Activated CD4-positive, alpha-beta T cell treated with anti-CD3 and anti-CD28 coated beads for 48 hours (primary cell): Measurements from ENCODE around the gene PIGH.
A peak's percentile ranks its signal among the peaks of the same experiment; 100 is the strongest.
"Not testable (repeated sequence)": the region's sequence is repeated elsewhere in the genome, so short reads cannot be mapped to it uniquely, and the experiment has no call there.

ENCODE experiments used
- DNase-seq: peaks from one replicate; pipeline ENCODE4 v3.0.0-alpha.2; 2020

Gene PIGH

DNA sequence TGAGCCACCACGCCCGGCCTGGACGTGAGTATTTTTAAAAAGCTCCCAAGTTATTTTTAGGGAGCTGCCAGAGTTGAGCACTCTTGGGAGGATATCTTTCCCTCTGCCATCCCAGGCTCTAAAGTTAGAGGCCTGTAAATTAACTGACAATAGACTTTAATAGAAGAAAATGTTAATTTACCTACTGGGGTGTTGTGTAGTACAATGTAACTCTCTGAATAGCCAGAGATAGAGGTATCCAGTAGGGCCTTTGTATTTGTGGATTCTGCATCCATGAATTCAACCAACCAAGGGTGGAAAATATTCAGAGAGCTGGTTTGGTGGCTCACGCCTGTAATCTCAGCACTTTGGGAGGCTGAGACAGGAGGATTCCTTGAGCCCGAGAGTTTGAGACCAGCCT, 7.6 kb upstream of the PIGH start:
- no peak for DNase-seq

DNA sequence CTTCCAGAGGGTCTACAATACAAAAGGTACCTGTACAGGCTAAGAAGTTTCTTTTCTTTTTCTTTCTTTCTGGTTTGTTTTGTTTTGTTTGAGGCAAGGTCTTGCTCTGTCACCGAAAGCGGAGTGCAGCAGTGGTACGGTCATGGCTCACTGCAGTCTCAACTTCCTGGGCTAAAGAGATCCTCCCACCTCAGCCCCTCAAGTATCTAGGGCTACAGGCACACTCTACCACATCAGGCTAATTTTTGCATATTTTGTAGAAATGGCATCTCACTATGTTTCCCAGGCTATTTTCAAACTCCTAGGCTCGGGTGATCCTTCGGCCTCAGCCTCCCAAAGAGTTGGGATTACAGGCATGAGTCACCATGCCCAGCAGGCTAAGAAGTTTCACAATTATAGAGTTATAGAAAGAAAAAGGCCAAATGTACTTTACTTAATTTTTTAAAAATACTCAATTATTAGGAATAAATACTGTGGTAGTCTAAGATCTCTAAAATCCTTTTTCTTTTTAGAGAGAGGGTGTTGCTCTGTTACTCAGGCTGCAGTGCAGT, 3.0 kb upstream of the PIGH start:
- DNase-seq = no peak

DNA sequence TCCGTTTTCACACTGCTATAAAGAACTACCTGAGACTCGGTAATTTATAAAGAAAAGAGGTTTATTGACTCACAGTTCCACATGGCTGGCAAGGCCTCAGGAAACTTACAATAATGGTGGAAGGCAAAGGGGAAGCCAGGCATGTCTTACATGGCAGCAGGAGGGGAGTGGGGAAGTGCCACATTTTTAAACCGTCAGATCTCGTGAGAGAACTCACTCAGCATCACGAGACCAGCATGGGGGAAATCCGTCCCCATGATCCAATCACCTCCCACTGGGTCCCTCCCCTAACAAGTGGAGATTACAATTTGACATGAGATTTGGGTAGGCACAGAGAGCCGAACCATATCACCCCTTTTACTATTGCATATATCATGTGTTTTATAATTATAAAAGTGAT, 2.0 kb upstream of the PIGH start:
- no peak for DNase-seq

DNA sequence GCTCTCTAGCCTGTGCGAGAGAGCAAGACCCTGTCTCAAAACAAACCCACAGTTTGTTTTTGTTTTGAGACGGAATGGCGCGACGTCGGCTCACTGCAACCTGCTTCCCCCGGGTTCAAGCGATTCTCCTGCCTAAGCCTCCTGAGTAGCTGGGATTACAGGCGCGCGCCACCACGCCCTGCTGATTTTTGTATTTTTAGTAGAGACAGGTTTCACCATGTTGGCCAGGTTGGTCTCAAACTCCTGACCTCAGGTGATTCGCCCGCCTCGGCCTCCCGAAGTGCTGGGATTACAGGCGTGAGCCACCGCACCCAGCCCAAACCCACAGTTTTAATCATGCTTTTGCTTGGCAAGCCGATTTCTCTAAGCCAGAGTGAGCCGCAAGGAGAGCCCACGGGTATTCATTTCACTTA, 500 bp upstream of the PIGH start:
- DNase-seq = not testable (repeated sequence)

DNA sequence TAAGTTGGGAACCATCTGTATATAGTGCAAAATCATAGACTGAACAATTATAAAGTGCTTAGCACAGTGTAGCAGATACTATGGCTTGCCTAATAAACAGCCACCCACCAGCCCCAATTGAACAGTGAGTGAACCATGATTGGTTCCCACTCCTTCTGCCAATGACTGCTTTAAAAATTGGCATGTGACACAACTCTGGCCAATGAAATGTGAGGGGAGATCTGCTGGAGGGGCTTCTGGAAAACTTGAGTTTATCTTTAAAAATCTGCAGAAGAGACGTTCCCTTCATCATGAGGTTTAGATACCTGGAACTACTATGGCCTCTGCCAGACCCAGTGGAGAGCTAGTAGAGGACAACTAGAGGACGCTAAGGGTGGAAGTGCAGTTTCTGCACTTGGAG, 4.7 kb downstream of the PIGH start:
- DNase-seq = no peak

DNA sequence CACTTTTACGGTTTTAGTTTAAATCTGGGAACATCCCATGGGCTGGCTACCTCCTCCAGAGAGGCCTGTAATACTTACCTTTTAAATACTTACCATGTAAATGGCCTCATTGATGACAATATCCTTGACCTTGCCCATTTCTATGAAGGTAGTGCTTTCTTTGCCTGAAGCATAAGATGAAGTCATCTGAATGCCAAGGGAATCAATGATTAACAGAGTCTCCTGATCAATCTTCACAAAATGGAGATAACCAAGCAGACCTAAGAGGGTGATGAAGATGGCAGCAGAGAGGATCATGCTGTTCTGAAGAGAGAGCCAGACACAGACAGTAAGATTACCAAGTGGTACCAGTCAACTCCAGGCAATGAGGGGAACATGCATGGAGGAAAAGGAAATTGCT, 6.4 kb downstream of the PIGH start:
- DNase-seq = not testable (repeated sequence)

GRCh38 chr14:67589204-67589770, 10.8 kb downstream of the PIGH start:
- DNase-seq = no peak

GRCh38 chr14:67586369-67586768, 13.7 kb downstream of the PIGH start:
- no peak for DNase-seq

DNA sequence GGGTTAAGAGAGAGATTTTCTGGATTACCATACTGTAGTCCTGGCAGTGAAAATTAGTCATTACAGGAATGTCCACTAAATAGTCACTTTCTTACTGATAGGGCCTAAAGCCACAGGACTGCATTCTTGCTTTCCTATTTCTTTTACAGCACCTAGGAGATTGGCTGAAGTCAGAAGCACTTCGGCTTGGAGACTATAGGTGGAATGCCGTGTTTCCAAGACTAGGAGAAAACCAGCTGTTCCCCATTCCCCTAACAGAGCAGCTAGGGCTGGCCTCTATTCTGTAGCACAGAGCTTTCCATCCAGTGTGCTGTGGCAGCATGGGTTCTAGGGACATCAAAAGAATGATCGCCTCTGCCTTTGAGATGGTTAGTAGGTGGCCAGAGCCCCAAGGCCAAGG, 15.1 kb downstream of the PIGH start:
- no peak for DNase-seq

DNA sequence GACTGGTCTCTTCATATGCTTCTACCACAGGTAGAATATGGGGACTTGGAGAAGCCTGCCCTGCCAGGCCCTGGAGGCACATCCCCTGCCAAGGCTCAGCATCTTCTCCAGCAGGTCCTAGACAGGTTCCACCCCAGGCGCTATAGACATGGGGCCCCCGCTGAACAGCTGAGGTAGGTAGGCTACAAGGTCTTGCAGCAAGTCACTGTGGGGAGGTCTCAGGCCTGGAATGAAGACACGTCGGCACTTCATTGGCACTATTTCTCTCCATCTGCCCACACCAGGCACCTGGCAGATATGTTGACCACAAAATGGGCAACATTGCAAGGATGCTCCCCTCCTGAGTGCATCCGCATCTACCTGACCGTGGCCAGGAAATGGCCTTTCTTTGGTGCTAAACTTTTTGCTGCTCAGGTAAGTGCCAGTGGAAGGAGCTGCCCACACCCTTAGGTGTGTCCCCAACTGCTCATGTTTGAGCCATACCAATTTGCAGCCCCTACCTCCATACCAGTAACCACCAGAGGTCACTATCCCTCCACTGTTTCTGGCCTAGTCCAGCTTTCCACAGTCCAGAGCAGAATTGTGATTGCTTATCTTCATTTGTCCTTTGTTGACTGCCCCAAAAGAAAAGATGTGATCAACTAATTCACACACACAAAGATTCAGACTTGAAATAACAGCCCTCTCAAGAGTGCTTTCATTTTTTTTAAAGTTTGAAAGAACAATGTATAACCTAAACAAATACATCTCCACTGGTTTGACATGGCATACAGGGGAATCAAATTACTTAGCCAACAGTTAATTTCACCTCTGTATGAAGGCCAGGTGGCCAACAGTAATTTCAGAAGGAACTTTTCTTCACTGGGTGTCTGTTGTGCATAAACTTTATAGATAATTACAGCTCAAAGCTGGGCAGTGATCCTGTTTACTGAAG, 16.1 kb downstream of the PIGH start:
- DNase-seq = peak; percentile 36

DNA sequence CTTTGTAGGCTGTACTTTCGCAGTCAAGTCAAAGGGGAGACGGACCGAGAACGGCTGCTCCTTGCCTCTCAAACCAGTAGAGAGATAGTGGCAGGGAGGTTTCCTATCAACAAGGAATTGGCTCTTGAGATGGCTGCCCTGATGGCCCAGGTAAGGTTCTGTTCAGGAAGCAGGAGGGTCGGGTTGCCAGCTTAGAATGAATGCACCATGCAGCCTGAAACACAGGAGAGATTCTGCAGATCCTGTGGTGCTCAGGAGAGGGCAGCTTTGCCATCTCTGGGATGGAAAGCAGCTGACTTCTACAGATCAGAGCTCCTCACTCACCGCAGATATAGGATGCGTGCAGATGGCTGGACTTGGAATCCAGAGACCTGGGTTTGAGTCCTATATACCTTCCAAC, 18.0 kb downstream of the PIGH start:
- no peak for DNase-seq

GRCh38 chr14:67581643-67582042, 18.4 kb downstream of the PIGH start:
- DNase-seq = no peak

DNA sequence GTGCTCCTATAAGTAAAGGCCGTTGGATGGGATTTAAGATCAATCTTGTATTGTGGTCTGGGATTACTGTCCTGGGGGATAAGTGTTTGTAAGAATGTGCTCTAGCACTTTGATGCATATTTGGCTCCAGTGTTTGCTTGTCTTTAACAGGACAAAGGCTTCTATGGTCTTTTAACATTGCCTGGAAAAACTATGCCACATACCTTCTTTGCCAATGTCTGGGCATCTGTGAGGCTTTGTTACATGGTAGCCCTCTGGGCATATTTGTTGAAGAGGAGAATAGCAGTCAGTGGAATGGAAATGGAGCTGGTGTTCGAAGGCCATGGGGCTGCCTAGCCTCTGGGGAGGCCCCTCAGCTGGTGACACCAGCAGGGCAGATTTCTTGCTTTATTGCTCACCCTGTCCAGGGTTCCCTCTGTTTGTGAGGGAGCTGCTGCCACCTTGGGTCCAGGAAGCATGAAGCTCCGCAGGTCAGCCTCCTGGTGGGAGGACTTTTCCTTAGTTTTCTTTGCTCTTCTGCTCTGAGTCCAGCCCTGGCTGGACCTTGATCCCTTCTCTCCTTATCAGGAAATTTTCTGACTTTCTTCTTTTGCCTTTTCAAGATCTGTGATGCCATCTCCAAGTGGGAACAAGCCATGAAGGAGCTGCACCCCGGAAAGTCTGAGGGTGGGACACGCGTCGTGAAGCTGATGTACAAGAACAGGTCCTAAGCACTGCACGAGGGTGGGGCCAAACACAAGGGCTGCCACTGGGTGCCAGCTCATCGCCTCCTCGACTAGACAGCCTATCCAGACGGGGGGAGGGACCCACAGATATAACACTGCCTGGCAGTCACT, 19.5 kb downstream of the PIGH start:
- no peak for DNase-seq

DNA sequence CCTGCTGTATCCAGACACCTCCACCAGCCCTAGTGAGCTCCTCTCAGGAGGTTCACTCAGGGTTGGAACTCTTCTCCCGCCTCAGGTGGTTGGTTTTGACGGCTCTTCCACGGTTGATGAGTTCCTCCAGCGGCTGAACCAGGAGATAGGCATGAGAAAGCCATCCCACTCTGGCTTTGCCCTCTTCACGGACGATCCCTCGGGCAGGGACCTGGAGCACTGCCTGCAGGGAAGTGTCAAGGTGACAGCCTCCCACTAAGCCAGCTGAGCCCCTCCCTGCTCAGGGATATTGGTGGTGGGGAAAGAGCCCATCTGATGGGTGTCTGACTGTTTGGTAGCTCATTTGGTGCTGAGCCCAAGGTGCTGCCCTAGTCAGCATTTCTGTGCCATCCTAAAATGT, 20.4 kb downstream of the PIGH start:
- DNase-seq = no peak

DNA sequence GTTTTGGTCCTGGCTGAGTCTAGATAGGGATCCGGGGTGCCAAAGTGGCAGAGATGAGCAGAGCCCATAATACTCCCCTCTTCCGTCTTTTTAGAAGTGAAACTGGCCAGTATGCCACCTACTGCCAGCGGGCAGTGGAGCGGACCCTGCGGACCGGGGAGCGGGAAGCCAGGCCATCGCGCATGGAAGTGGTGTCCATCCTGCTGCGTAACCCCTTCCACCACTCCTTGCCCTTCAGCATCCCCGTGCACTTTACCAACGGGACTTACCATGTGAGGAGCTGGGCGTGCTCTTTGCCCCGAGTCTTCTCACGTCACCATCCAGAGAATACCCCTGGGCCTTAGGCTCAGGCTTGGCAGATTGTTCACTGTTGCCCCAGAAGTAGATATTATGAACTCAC, 21.0 kb downstream of the PIGH start:
- DNase-seq = no peak

DNA sequence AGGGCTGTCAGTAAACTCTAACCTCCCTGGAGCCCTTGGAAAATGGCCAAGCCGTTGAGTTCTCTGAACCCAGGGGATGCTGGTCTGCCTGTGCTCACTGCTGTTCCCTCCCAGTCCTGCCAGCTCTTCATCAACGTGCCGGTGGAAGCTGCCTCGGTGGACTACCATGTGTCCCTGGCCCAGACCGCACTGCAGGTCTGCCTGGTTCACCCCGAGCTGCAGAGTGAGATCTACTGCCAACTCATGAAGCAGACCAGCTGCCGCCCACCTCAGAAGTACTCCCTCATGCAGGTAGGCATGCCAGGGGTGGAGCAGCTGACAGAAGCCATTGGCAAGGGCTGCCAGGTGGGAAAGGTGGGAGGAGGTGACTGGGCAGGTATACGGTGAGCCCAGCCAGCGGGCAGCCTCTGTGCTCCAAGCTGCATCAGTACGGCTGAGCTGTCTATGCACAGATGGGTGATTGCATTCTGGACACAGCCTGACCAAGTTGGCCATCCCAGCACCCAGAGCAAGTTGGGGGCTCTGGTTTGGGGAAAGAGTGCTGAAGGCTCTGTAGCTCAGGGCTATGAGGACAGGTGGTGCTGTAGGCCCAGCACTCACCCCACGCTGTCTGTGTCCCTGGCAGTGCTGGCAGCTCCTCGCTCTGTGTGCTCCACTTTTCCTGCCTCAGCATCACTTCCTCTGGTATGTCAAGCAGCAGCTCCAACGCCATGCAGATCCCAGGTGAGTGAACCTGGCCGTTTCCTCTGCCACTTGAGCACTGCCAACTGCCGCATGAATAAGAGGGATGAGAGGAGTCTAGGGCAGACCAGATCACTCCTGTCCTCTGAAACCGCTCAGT, 21.9 kb downstream of the PIGH start:
- no peak for DNase-seq

- no peak for DNase-seq
These were observed 22.8 kb downstream of the PIGH start for GRCh38 chr14:67577181-67577808.

GRCh38 chr14:67576216-67576955, 23.7 kb downstream of the PIGH start:
- DNase-seq = no peak

GRCh38 chr14:67575684-67576083, 24.4 kb downstream of the PIGH start:
- no peak for DNase-seq

- DNase-seq = no peak
These were observed 25.3 kb downstream of the PIGH start for GRCh38 chr14:67574806-67575205.

DNA sequence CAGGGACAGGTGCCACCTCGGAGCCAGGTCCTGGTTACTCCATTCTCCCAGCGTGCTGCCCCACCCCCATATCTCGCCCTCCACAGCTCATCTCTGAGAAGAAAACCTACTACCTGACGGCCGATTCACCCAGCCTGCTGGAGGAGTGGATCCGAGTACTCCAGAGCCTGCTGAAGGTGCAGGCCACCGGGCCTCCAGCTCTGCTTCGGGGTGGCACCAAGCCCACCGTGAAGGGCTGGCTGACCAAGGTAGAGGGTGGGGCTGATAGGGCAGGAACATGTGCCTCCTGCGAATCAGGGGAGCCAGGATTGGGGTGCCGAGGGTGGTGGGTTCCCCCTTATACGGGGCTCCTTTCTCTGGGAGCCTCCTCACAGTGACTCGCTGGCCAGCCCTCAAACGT, 25.9 kb downstream of the PIGH start:
- no peak for DNase-seq
